HepG2 (cell line): Measurements from ENCODE around the gene CCND1. TPM values are rescaled to one million over a fixed set of nuclear protein-coding genes. Genes with fewer than 3 reads are reported as not detected.

Experiments used
- ATAC-seq: fragments of 200-7000 bp; cut with Tn5 transposase; 3 replicates; pipeline ENCODE4 v1.9.1; 2020; ENCODE audit warnings: mild to moderate bottlenecking, moderate library complexity
- BruUV-seq: library from RNA; stranded (reverse); fragments of 400-500 nt; replicated peaks from 2 replicates; lab custom pipeline; 2021; lab: Mats Ljungman, UMichigan
- CTCF ChIA-PET: fragments of 300-600 bp; formaldehyde crosslinking; extraction: SDS; loops from one replicate; lab custom pipeline; 2021; ENCODE audit warnings: low total read pairs, inconsistent platforms, low intra/inter-chr PET ratio; lab: Yijun Ruan, JAX
- POLR2A ChIA-PET: fragments of 350-600 bp; sonication (Branson Sonifier 250); formaldehyde crosslinking; loops from one replicate; lab custom pipeline; 2020; ENCODE audit warnings: antibody characterized with exemption, inconsistent platforms; lab: Yijun Ruan, JAX
- DNase-seq: peaks from one replicate; pipeline ENCODE4 v3.0.0-alpha.2; 2015; ENCODE audit warnings: low spot score
- FAIRE-seq: peaks from 3 replicates; lab custom pipeline; 2011; peaks lifted over from hg19 to GRCh38; lab: Jason Lieb, UNC
- H2AFZ ChIP-seq: one replicate; pipeline ENCODE4 v1.6.1; 2011; ENCODE audit warnings: low read length, inconsistent platforms
- H3K27ac ChIP-seq: fragments of 300-600 bp; 3 replicates; pipeline ENCODE4 v1.8.0; 2011; ENCODE audit warnings: mixed run types, mild to moderate bottlenecking, mixed read lengths, low read length, inconsistent platforms; ENCODE audit not compliant: insufficient read depth; ENCODE audit errors: extremely low read length
- H3K27me3 ChIP-seq, 2 experiments: fragments of 200-600 bp in 1 of 2; 2 replicates in 1 of 2; 3 replicates in 1 of 2; pipeline versions ENCODE4 v1.6.0 to v1.8.0; 2011; ENCODE audit warnings: low read length in 2 of 2, mild to moderate bottlenecking in 2 of 2, moderate library complexity in 2 of 2, inconsistent platforms in 1 of 2; ENCODE audit not compliant: insufficient read depth in 2 of 2, control insufficient read depth in 1 of 2
- H3K36me3 ChIP-seq, 2 experiments: fragments of 200-600 bp in 1 of 2; replicated peaks in 1 of 2; 2 replicates in 1 of 2; 3 replicates in 1 of 2; pipeline versions ENCODE4 v1.5.1 to v1.8.0; 2011; ENCODE audit warnings: low read length in 2 of 2, inconsistent platforms in 1 of 2; ENCODE audit not compliant: insufficient read depth in 2 of 2, control insufficient read depth in 1 of 2
- H3K4me1 ChIP-seq: 2 replicates; pipeline ENCODE4 v1.5.1; 2012; ENCODE audit warnings: low read length, inconsistent platforms; ENCODE audit not compliant: insufficient read depth
- H3K4me2 ChIP-seq: 2 replicates; pipeline ENCODE4 v1.6.0; 2011; ENCODE audit warnings: low read depth, low read length, inconsistent platforms
- H3K4me3 ChIP-seq, 3 experiments: fragments of 200-600 bp in 1 of 3; sonication (generic), shearing (Covaris generic) in 1 of 3; replicated peaks in 1 of 3; 2 replicates each; pipeline ENCODE4 v1.5.1; 2011 to 2016; ENCODE audit warnings: low read length in 3 of 3, inconsistent platforms in 2 of 3, low read depth in 2 of 3, mild to moderate bottlenecking in 2 of 3, control low read depth in 1 of 3, mixed read lengths in 1 of 3; ENCODE audit not compliant: insufficient read depth in 1 of 3
- H3K79me2 ChIP-seq: one replicate; pipeline ENCODE4 v1.6.1; 2011; ENCODE audit warnings: low read length, inconsistent platforms; ENCODE audit not compliant: insufficient read depth
- H3K9ac ChIP-seq: 2 replicates; pipeline ENCODE4 v1.6.0; 2011; ENCODE audit warnings: mild to moderate bottlenecking, low read depth, low read length, inconsistent platforms; ENCODE audit not compliant: insufficient read depth
- H3K9me3 ChIP-seq: 2 replicates; pipeline ENCODE4 v1.5.1; 2012; ENCODE audit warnings: mild to moderate bottlenecking, low read length
- H4K20me1 ChIP-seq: 2 replicates; pipeline ENCODE4 v1.6.0; 2011; ENCODE audit warnings: inconsistent platforms, mild to moderate bottlenecking, low read length, moderate library complexity; ENCODE audit not compliant: insufficient read depth
- ARID5B ChIP-seq: IDR thresholded peaks from 2 replicates; pipeline ENCODE4 v1.4.0; 2020; ENCODE audit warnings: mild to moderate bottlenecking, missing genetic modification reagents
- CREB1 ChIP-seq, 2 experiments: fragments of 450-650 bp in 1 of 2; IDR thresholded peaks; 2 replicates each; pipeline ENCODE4 v1.6.1; 2016 to 2017; ENCODE audit warnings: control low read depth in 1 of 2, mild to moderate bottlenecking in 1 of 2, missing compliant biosample characterization in 1 of 2, missing genetic modification characterization in 1 of 2
- IRF1 ChIP-seq: sonication (generic); formaldehyde crosslinking; IDR thresholded peaks from 2 replicates; pipeline ENCODE4 v1.4.0; 2020; ENCODE audit warnings: low read depth, mild to moderate bottlenecking, missing genetic modification reagents
- NR1H2 ChIP-seq: sonication (generic); formaldehyde crosslinking; IDR thresholded peaks from 2 replicates; pipeline ENCODE4 v1.8.1; 2022; ENCODE audit warnings: low read depth, missing genetic modification reagents, borderline replicate concordance
- SNRNP70 ChIP-seq: fragments of 200-400 bp; formaldehyde crosslinking; IDR thresholded peaks from 2 replicates; pipeline ENCODE4 v1.6.1; 2017; ENCODE audit warnings: mild to moderate bottlenecking, low read depth, low read length, moderate library complexity
- TSC22D2 ChIP-seq: sonication (generic); formaldehyde crosslinking; IDR thresholded peaks from 2 replicates; pipeline ENCODE4 v1.5.1; 2020; ENCODE audit warnings: missing genetic modification reagents, mild to moderate bottlenecking, borderline replicate concordance
- ZKSCAN5 ChIP-seq: sonication (generic); formaldehyde crosslinking; IDR thresholded peaks from 2 replicates; pipeline ENCODE4 v1.5.1; 2020; ENCODE audit warnings: mild to moderate bottlenecking, missing genetic modification reagents
- ZNF232 ChIP-seq: sonication (generic); formaldehyde crosslinking; IDR thresholded peaks from 2 replicates; pipeline ENCODE4 v1.4.0; 2020; ENCODE audit warnings: missing genetic modification reagents, borderline replicate concordance
- ZNF318 ChIP-seq: sonication (generic); formaldehyde crosslinking; IDR thresholded peaks from 2 replicates; pipeline ENCODE4 v1.4.0; 2020; ENCODE audit warnings: mild to moderate bottlenecking, missing genetic modification reagents
- ZNF530 ChIP-seq: sonication (generic); formaldehyde crosslinking; IDR thresholded peaks from 2 replicates; pipeline ENCODE4 v1.5.0; 2020; ENCODE audit warnings: low read depth, mild to moderate bottlenecking, missing genetic modification reagents
- ZNF558 ChIP-seq: sonication (generic); formaldehyde crosslinking; IDR thresholded peaks from 2 replicates; pipeline ENCODE4 v1.9.0; 2022; ENCODE audit warnings: mild to moderate bottlenecking, missing genetic modification reagents, borderline replicate concordance
- in situ Hi-C: cut with HindIII; loops from 2 replicates; pipeline ENCODE4 v1.10.0; 2017; ENCODE audit warnings: low pct_unique_long_range_greater_than_20kb; ENCODE audit not compliant: extremely low pct_ligation_motif_present
- intact Hi-C: fragments of 100-400 bp; cut with micrococcal nuclease; formaldehyde crosslinking; loops from one replicate; pipeline ENCODE4 v1.10.0; 2022; ENCODE audit not compliant: unreplicated experiment
- polyA plus RNA-seq, 8 experiments: library from polyadenylated mRNA; depleted of rRNA in 3 of 8; stranded (reverse) in 7 of 8; unstranded in 1 of 8; fragments of >200 nt; fragmentation: Illumina TruSeq in 4 of 8; extraction: Trizol in 4 of 8; gene quantifications; 2 replicates each; pipeline versions ENCODE4 v1.2.1 to v1.2.3, GENCODE V29; 2011 to 2016; ENCODE audit warnings: low read depth in 4 of 8, missing spikeins in 1 of 8, mixed read lengths in 1 of 8; ENCODE audit not compliant: insufficient read depth in 1 of 8
- total RNA-seq, 5 experiments: library from RNA; depleted of rRNA; stranded (reverse); fragments of >200 nt; fragmentation: Illumina TruSeq; extraction: Trizol; gene quantifications; 2 replicates each; pipeline ENCODE4 v1.2.3, GENCODE V29; 2016; ENCODE audit warnings: low read depth in 1 of 5

CCND1 gene
- total and polyA plus RNA-seq, 2 of the 13 experiments (the other 11 are each of a cell fraction or from before 2014, with no cell fraction given) = 107 to 136 TPM

GRCh38 chr11:69692422-69692821 lies 51.5 kb downstream of the CCND1 start:
- BruUV-seq = no TSS peak
- H3K4me1 ChIP-seq = peaks cover 55% of the 10 kb centered on the region
- TF ChIP-seq IRF1 (CRISPR knock-in tag) = no peak
- no peak for TF ChIP-seq CREB1 (IDR thresholded peaks at IDR 0.05)
- no peak for TF ChIP-seq CREB1 (CRISPR knock-in tag; IDR thresholded peaks at IDR 0.05)
- TF ChIP-seq ARID5B (CRISPR knock-in tag) = no peak
- no peak for TF ChIP-seq ZNF232 (CRISPR knock-in tag)
- TF ChIP-seq ZKSCAN5 (CRISPR knock-in tag) = no peak
- TF ChIP-seq ZNF558 (CRISPR knock-in tag) = no peak
- no peak for TF ChIP-seq TSC22D2
- no peak for TF ChIP-seq SNRNP70
- TF ChIP-seq ZNF530 (CRISPR knock-in tag) = no peak
- TF ChIP-seq NR1H2 (CRISPR knock-in tag) = no peak
- no peak for TF ChIP-seq ZNF318

More at GRCh38 chr11:69692422-69692821, 51.5 kb downstream of the CCND1 start:
- Histone ChIP-seq H4K20me1 (no peaks in the 10 kb centered on the region), H3K4me2 (no peak overlapping the region), H3K9me3 (no peaks in the 10 kb centered on the region), H3K27me3 (peaks cover 2 to 27% of the 10 kb centered on the region in 2 experiments; a peak in 2 of 5 replicates), H3K9ac (no peak overlapping the region), H3K79me2 (no peaks in the 10 kb centered on the region), H2AFZ (peak overlapping the region; percentile 19), H3K27ac (no peak overlapping the region), H3K36me3 (no peaks in the 10 kb centered on the region), H3K4me3 (no peak overlapping the region)
- FAIRE-seq (no peak), ATAC-seq (no peak), DNase-seq (no peak)
- intact Hi-C loops = no loop called here
- in situ Hi-C loops = no loop called here
- ChIA-PET POLR2A (interaction anchor here (1.2 kb wide), 1 partner anchor 14 kb away, joined by 3 read pairs; no protein-coding TSS in a partner anchor), CTCF (no interaction called here)
